Measurements from ENCODE around the gene CDC20B.

The CDC20B gene

GRCh38 chr5:55070968-55071367 is 102.0 kb downstream of the CDC20B start:
- TF ChIP-seq CTCF (conservative IDR thresholded peaks at IDR 0.05; ENCODE audit: control insufficient read depth, insufficient read depth, low read depth, low read length) = no peak
- DNase-seq (ENCODE audit: low read depth) = no peak
- H3K4me3 ChIP-seq (ENCODE audit: control insufficient read depth, low read depth, low read length) = no peak overlapping the region

GRCh38 chr5:55066277-55066676 is 106.7 kb downstream of the CDC20B start:
- DNase-seq (ENCODE audit: low read depth) = no peak
- no peak overlapping the region for H3K4me3 ChIP-seq (ENCODE audit: control insufficient read depth, low read depth, low read length)
- TF ChIP-seq CTCF (conservative IDR thresholded peaks at IDR 0.05; ENCODE audit: control insufficient read depth, insufficient read depth, low read depth, low read length) = no peak

GRCh38 chr5:55064523-55064922 is 108.5 kb downstream of the CDC20B start:
- DNase-seq (ENCODE audit: low read depth) = no peak
- no peak for TF ChIP-seq CTCF (conservative IDR thresholded peaks at IDR 0.05; ENCODE audit: control insufficient read depth, insufficient read depth, low read depth, low read length)
- H3K4me3 ChIP-seq (ENCODE audit: control insufficient read depth, low read depth, low read length) = no peak overlapping the region

GRCh38 chr5:55063899-55064298 is 109.1 kb downstream of the CDC20B start:
- no peak for TF ChIP-seq CTCF (conservative IDR thresholded peaks at IDR 0.05; ENCODE audit: control insufficient read depth, insufficient read depth, low read depth, low read length)
- H3K4me3 ChIP-seq (ENCODE audit: control insufficient read depth, low read depth, low read length) = no peak overlapping the region
- no peak for DNase-seq (ENCODE audit: low read depth)

GRCh38 chr5:55063220-55063863 is 109.6 kb downstream of the CDC20B start:
- H3K4me3 ChIP-seq (ENCODE audit: control insufficient read depth, low read depth, low read length) = no peak overlapping the region
- TF ChIP-seq CTCF (conservative IDR thresholded peaks at IDR 0.05; ENCODE audit: control insufficient read depth, insufficient read depth, low read depth, low read length) = no peak
- DNase-seq (ENCODE audit: low read depth) = peak; percentile 41
